ENCODE data around the gene THSD7B.

The THSD7B gene

GRCh38 chr2:137700681-137701080 lies 935.3 kb downstream of the THSD7B start:
- no peak for TF ChIP-seq TCF12 (IDR thresholded peaks at IDR 0.05; ENCODE audit: low read depth)
- TF ChIP-seq NFIC (IDR thresholded peaks at IDR 0.05), result no peak
- TF ChIP-seq MAX (IDR thresholded peaks at IDR 0.05), result no peak
- TF ChIP-seq CEBPB (IDR thresholded peaks at IDR 0.05), result no peak
- TF ChIP-seq TEAD4 (IDR thresholded peaks at IDR 0.05), result no peak
- TF ChIP-seq TAF1 (IDR thresholded peaks at IDR 0.05; ENCODE audit: low read depth), result no peak
- TF ChIP-seq ZBTB7A (IDR thresholded peaks at IDR 0.05; ENCODE audit: low read depth), result no peak
- TF ChIP-seq EP300 (IDR thresholded peaks at IDR 0.05; ENCODE audit: borderline replicate concordance), result no peak
- no peak for TF ChIP-seq FOXM1 (IDR thresholded peaks at IDR 0.05; ENCODE audit: borderline replicate concordance, low read depth)
- no peak for TF ChIP-seq EGR1 (IDR thresholded peaks at IDR 0.05)
- no peak for TF ChIP-seq CREB1 (IDR thresholded peaks at IDR 0.05; ENCODE audit: low read depth)
- TF ChIP-seq YY1 (IDR thresholded peaks at IDR 0.05; ENCODE audit: low read depth), result no peak
- TF ChIP-seq USF1 (IDR thresholded peaks at IDR 0.05), result no peak
- TF ChIP-seq RAD21 (IDR thresholded peaks at IDR 0.05; ENCODE audit: low read depth), result no peak
- no peak for TF ChIP-seq REST (IDR thresholded peaks at IDR 0.05; ENCODE audit: low read depth)

- no peak for TF ChIP-seq EP300 (IDR thresholded peaks at IDR 0.05; ENCODE audit: borderline replicate concordance)
- no peak for TF ChIP-seq USF1 (IDR thresholded peaks at IDR 0.05)
- no peak for TF ChIP-seq FOXM1 (IDR thresholded peaks at IDR 0.05; ENCODE audit: borderline replicate concordance, low read depth)
- TF ChIP-seq REST (IDR thresholded peaks at IDR 0.05; ENCODE audit: low read depth), result no peak
- no peak for TF ChIP-seq RAD21 (IDR thresholded peaks at IDR 0.05; ENCODE audit: low read depth)
- no peak for TF ChIP-seq TAF1 (IDR thresholded peaks at IDR 0.05; ENCODE audit: low read depth)
- no peak for TF ChIP-seq EGR1 (IDR thresholded peaks at IDR 0.05)
- no peak for TF ChIP-seq ZBTB7A (IDR thresholded peaks at IDR 0.05; ENCODE audit: low read depth)
- TF ChIP-seq MAX (IDR thresholded peaks at IDR 0.05), result no peak
- TF ChIP-seq NFIC (IDR thresholded peaks at IDR 0.05), result no peak
Observed at GRCh38 chr2:137705296-137705695, 940.0 kb downstream of the THSD7B start.

GRCh38 chr2:137706786-137707613 lies 941.7 kb downstream of the THSD7B start:
- TF ChIP-seq NFIC (IDR thresholded peaks at IDR 0.05) (peak; percentile 75), CEBPB (IDR thresholded peaks at IDR 0.05) (no peak), TEAD4 (IDR thresholded peaks at IDR 0.05) (peak; percentile 19; the same call in 1 of the 2 replicates), REST (IDR thresholded peaks at IDR 0.05; ENCODE audit: low read depth) (no peak)

- TF ChIP-seq REST (IDR thresholded peaks at IDR 0.05; ENCODE audit: low read depth) (no peak), TAF1 (IDR thresholded peaks at IDR 0.05; ENCODE audit: low read depth) (no peak), EP300 (IDR thresholded peaks at IDR 0.05; ENCODE audit: borderline replicate concordance) (no peak), ZBTB7A (IDR thresholded peaks at IDR 0.05; ENCODE audit: low read depth) (no peak), USF1 (IDR thresholded peaks at IDR 0.05) (no peak)
Observed at GRCh38 chr2:137708311-137708710, 943.0 kb downstream of the THSD7B start.
